NK-92 (cell line): ENCODE data around the gene CAB39L.

Experiments used
- DNase-seq: peaks from one replicate; lab custom pipeline; 2025; ENCODE audit not compliant: unreplicated experiment; lab: John Stamatoyannopoulos, UW

Gene CAB39L

DNA sequence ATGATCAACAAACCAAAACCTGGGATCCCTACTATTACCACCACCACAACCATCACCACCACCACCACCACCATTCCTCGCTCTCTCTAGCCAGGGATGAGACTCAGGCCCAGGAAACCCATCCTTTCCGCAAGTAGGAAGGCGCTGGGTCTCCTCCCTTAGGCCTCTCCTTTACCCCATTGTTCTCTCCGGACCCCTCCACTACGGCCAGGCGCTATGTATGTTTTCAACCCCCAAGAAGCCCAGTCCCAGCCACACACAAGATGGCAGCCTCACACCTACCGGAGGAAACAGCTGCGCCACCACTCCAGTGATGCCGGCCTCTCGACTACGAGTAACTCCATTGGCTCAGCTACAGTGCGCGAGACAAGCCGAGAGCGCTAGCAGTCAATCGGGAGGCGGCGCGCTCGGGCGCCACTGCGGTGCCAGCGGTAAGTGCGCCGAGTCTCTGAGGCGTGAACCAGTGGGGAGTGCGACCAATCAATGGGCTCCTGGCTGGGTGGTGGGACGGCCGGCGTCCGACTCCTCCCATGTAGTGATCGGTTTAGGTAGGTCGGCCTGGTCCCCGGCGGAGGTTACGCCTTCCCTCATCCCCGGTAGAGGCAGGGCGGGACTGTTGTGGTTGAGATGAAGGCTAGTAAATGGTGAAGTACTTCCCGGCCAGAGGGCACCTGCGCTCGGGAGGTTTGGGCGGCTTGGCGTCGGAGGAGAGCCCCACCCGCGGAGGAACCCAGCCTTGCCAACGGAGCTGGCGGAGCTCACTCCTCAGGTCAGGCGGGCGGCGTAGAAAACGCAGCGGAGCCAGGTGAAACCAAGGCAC is at the start of gene CAB39L, which contains the start of gene SETDB2:
TSS of gene CAB39L (minus strand) at position 361 of the 820 bp plus-strand sequence. CDS start 61,154 bp downstream, outside the sequence.
TSS of gene SETDB2 (plus strand) at position 571 of the 820 bp plus-strand sequence. CDS start 7,620 bp downstream, outside the sequence.
- DNase-seq = peak; percentile 94

DNA sequence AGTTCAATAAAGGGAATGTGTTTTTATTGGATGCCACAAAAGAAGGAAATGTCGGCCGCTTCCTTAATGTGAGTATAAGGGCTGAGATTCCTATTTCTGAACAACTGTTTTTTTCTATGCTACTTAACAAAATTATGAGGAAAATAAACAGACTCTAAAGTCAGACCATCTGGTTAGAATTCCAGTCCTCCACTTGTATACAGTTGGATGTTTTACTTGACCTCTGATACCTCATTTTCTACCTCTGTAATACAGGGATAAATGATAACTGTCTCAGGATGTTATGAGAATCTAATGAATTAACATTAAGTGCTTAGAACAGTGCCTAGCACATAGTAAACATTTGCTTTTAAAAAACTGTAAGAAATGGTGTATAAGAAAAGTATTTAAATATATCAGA is 44.7 kb upstream of the CAB39L start:
- DNase-seq = no peak

DNA sequence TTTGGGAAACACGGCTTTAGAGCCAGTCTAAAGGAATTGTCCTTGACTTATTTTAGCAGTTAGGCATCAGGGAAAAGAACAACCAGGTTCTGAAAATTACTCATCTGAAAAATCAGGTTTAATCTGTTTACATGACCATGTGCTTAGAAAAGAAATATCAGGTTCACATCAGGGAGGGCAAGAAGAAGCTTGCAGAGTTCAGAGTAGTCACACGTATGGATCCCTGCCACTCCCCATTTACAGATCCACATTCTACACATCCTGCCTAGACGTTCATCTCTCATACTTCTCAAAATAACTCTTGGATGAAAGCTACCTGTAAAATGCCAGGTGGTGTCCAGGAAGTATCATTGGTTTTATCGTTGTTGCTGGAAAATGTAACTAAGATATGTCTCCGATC is 37.9 kb upstream of the CAB39L start:
- DNase-seq = no peak

- no peak for DNase-seq
These were observed 32.7 kb upstream of the CAB39L start for GRCh38 chr13:49476529-49476928.

DNA sequence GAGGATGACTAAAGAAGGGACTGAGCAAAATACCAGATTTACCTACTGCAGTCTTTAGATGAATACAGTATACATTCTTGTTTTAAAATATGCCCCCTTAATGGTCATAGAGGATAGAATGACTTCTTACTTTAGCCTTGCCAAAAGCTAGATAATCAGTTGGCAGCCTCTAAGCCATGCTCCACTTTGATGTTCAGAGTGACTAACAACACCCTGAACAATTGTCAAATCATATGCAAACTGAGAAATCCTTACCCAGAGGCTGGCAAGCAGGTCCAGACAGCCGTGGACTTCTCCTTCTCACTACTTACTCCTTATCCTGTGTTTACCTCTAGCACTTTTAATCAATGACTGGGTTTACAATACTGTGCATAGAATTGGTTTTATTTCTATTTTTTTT is 28.3 kb upstream of the CAB39L start:
- DNase-seq = no peak

- no peak for DNase-seq
These were observed 22.5 kb upstream of the CAB39L start for GRCh38 chr13:49466292-49466838.

DNA sequence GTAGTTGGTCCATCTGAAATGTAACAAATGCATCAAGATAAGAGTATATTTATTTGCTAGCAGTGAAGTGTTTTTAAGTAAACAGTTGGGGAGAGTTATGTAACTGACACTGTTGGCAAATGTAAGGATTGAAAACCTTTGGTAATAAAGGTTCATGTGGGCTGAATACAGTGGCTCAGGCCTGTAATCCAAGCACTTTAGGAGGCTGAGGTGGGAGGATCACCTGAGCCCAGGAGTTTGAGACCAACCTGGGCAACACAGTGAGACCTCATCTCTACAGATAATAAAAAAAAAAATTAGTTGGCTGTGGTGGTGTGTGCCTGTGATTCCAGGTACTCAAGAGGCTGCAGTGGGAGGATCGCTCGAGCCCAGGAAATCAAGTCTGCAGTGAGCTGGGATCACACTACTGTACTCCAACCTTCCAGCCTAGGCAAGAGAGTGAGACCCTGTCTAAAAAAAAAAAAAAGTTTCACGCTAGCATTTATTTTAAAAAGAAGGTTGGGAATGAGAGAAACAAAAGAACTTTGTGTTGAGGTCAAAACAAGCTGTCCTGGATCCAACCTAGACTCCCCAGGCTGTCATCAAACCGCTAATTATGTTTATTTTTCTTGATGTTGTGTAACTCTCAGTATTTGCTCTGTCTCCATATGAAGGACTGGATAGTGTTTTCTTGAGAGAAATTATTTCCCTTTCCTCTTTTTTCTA is 20.9 kb upstream of the CAB39L start:
- DNase-seq = no peak

DNA sequence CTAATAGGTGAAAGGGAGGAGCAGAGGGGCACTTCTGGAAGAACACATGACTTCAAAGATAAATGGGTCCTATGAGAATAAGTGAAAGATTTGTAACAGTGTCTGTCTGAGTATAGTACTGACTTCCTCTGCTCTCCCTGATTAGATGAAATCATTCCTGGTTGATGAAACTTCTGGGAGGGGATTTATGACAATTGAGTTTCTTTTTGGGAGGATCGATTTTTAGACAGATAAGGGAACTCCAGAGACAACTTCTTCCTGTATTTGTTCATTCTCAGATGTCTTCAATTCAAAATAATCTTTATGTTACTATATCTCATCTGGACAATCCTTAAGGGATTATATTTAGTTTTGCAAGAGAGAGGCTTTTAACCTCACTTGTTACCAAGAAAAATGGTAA is 20.2 kb upstream of the CAB39L start:
- no peak for DNase-seq

GRCh38 chr13:49459580-49459979 is 15.7 kb upstream of the CAB39L start:
- no peak for DNase-seq

DNA sequence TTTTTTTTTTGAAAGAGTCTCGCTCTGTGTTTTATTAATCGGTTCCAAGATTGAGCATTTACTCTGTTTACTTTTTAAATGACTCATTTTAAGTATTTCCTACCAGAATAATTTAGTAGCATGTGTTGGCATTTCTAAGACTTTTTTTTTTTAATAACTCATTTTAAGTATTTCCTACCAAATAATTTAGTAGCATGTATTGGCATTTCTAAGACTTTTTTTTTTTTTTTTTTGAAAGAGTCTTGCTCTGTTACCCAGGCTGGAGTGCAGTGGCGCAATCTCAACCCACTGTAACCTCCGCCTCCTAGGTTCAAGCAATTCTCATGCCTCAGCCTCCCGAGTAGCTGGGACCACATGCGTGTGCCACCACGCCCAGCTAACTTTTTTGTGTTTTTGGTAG is 13.4 kb upstream of the CAB39L start:
- no peak for DNase-seq

DNA sequence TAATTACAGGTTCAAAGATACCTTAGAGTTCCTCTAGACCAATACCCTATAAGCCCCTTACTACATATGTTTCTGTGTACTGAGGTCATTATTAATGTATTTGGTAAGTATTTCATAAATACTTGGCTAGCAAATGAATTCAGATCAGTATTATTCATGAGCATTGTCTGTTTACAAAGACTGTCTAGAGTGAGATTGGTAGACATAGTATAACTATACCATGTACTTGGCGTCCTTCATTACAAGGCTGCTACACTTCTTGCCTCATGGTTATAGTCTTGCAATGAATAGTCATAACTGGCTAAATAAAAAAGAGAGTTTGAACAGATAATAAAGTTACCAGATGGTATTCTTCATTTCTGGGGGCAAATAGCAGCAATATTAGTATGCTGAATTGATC is 12.3 kb upstream of the CAB39L start:
- DNase-seq = no peak

- DNase-seq = no peak
These were observed 11.1 kb upstream of the CAB39L start for GRCh38 chr13:49455007-49455398.

DNA sequence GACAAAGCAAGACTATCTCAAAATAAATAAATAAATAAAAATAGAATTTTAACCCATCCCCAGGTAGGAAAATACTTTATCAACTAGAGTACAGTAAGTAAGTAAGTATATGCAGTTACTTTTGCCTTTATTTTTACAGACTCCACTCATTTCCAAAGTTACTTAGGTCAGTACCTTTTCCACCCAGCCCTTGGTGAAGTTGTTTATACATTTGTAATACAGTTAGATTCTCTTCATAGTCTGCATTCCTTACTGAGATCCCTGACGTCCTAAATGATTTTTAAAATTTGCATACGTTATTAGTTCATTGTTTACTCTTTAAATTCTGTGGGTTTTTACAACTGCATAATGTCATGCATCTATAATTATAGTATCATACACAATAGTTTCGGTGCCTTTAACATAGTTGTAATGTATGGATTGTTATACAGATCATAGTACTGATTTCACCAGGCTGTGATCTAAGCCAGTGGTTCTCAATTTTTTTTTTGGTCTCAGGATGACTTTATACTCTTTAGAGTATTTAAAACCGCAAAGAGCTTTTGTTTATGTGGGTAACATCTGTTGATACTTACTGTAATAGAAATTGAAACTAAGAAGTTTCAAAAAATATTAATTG is 10.6 kb upstream of the CAB39L start:
- DNase-seq = no peak

DNA sequence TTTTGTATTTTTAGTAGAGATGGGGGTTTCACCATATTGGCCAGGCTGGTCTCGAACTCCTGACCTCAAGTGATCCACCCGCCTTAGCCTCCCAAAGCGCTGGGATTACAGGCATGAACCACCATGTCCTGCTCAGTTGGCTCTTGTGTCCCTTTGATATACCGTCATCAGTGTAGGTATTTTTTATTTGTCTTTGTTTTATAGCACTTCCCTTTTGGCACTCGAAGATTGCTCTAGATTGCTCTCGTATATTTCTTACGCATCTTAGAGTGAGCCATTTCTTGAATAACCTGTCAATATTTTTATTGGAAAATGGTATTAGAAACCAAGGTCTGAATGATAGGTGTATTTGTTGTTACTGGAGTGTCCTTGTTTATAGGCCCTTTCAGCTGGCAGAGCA is 9.6 kb upstream of the CAB39L start:
- DNase-seq = no peak

DNA sequence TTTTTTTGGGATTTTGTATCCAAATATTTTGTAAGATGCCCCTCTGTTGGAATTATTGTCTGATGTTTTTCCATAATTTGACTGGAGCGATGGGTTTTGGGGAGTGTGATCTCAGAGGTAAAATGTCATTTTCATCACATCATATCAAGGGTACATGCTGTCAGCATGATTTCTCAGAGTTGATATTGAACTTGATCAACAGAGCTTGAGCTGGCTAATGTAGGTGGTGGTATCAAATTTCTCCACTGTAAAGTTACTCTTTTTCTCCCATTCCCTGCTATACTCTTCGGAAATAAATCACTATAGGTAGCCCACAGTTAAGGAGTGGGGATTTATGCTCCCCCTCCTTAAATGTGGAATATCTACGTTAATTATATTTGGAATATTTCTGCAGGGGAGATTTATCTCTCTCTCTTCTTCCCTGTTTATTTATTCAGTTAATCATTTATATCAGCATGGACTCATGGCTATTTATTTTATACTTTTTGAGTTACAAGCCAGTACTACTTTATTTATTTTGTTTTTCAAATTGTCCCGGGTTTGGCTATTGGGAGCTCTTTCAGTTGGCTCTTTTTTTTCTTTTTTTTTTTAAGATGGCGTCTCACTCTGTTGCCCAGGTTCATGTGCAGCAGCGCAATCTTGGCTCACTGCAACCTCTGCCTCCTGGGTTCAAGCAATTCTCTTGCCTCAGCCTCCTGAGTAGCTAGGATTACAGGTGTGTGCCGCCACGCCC is 9.0 kb upstream of the CAB39L start:
- DNase-seq = no peak

- DNase-seq = no peak
These were observed 6.4 kb upstream of the CAB39L start for GRCh38 chr13:49450105-49450819.

DNA sequence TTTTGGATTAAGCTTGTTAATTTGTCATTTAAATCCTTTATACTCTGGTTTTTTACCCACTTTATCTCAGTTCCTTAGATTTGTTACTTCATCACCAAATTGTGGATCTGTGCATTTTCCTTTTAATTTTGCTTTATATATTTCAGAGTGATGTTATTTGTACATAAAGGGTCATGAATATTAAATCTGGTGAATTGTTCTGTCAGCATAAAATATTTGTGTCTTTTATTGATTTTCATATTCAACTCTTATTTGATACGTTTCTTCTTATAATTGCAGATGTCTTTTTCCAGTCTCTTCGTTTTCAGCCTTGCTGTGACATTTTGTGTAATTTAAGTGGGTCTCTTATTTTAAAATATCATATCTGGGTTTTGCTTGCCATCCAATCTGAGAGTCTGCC is 4.9 kb upstream of the CAB39L start:
- DNase-seq = no peak

DNA sequence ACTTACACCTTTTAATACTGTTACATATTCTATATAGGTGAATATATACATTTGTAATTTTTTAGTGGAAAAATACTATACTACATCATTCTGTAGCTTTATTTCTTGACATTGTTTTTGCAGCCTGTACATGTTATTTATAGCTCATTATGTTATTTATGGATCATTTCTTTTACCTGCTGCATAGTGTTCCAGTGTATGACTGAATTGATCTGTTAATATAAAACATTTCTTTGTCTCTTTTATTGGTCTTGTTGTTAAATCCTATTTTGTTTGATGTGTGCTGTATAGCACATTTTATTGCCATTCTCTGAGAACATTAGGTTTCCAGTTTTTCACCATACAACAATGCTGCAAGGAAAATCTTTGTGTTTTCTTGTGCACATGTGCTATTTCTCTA is 2.6 kb upstream of the CAB39L start:
- DNase-seq = no peak

DNA sequence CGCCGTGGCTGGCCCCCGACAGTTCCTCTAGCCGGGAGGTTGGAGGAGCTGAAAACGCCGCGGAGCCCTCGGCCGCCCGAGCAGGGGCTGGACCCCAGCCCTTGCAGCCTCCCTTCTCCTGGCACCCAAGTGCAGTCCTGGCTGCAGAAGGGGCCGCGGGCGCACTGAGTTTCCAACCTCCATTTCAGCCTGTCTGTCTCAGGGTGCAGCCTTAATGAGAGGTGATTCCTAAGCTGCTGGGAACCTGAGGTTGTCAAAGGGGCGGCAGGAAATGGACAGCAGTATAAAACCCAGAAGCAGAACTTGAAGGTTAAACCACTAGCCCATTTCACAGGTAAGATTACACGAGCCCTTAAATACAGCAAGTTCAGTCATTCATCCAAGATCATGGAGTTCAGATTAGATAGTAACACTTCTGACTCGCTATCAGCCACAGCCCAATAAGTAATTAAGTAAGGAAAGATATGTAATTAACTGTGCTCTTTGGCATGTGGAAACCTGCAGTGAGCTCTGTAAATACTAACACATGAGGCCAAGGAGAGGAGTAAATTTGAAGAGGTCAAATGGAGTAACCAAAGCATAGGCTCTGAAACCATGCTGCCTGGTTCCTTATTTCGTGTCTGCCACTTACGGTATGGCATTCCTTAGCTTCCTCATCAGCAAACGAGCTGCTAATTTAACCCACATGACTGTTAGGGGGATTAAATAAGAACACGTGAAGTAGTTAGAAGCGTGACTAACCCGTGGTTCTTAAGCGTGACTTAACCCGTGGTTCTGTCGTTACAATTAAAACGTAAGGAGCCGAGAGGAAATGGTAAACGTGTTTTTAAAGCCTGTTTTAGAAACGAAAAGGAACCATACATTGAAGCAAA is 896 bp upstream of the CAB39L start:
- DNase-seq = no peak
